Fibroblast of lung (primary cell): ENCODE results near the gene SUGCT.

Source experiments
- EZH2 ChIP-seq: IDR thresholded peaks from 2 replicates; pipeline ENCODE4 v1.5.1; 2012; ENCODE audit warnings: low read length, control low read depth, mild to moderate bottlenecking; ENCODE audit errors: missing control alignments
- TF ChIP-seq, protein P1 (sequence below), 2 donors: IDR thresholded peaks in 1 of 2; conservative IDR thresholded peaks in 1 of 2; 1 replicate in 1 of 2; 2 replicates in 1 of 2; pipeline ENCODE4 v1.5.1; 2011 to 2012; ENCODE audit warnings: low read length in 2 of 2, control low read depth in 1 of 2, inconsistent platforms in 1 of 2, low read depth in 1 of 2, mild to moderate bottlenecking in 1 of 2

- TF ChIP-seq, protein P1, sequence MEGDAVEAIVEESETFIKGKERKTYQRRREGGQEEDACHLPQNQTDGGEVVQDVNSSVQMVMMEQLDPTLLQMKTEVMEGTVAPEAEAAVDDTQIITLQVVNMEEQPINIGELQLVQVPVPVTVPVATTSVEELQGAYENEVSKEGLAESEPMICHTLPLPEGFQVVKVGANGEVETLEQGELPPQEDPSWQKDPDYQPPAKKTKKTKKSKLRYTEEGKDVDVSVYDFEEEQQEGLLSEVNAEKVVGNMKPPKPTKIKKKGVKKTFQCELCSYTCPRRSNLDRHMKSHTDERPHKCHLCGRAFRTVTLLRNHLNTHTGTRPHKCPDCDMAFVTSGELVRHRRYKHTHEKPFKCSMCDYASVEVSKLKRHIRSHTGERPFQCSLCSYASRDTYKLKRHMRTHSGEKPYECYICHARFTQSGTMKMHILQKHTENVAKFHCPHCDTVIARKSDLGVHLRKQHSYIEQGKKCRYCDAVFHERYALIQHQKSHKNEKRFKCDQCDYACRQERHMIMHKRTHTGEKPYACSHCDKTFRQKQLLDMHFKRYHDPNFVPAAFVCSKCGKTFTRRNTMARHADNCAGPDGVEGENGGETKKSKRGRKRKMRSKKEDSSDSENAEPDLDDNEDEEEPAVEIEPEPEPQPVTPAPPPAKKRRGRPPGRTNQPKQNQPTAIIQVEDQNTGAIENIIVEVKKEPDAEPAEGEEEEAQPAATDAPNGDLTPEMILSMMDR (conservative IDR thresholded peaks at IDR 0.05 in 1 of 2, IDR thresholded peaks at IDR 0.05 in 1 of 2; ENCODE audit: low read depth in 1 of 2, low read length in 2 of 2) = no peak
- TF ChIP-seq EZH2 = no peak
These were observed 452.6 kb downstream of the SUGCT start for GRCh38 chr7:40587419-40587818.
